ENCODE results near the gene CCL17. TPM values are rescaled to one million over a fixed set of nuclear protein-coding genes. Genes with fewer than 3 reads are reported as not detected.

Gene CCL17
- total RNA-seq, 1 donor from 2014 or later = 2.8 TPM

- Histone ChIP-seq H3K9me3 (no peaks in the 10 kb centered on the region), H3K27me3 (ENCODE audit: low read depth) (no peaks in the 10 kb centered on the region), H3K4me1 (peaks cover 26% of the 10 kb centered on the region), H3K27ac (no peak overlapping the region), H3K36me3 (no peaks in the 10 kb centered on the region), H3K4me3 (no peak overlapping the region)
- ATAC-seq (no peak), DNase-seq (no peak)
- TF ChIP-seq, protein P1, sequence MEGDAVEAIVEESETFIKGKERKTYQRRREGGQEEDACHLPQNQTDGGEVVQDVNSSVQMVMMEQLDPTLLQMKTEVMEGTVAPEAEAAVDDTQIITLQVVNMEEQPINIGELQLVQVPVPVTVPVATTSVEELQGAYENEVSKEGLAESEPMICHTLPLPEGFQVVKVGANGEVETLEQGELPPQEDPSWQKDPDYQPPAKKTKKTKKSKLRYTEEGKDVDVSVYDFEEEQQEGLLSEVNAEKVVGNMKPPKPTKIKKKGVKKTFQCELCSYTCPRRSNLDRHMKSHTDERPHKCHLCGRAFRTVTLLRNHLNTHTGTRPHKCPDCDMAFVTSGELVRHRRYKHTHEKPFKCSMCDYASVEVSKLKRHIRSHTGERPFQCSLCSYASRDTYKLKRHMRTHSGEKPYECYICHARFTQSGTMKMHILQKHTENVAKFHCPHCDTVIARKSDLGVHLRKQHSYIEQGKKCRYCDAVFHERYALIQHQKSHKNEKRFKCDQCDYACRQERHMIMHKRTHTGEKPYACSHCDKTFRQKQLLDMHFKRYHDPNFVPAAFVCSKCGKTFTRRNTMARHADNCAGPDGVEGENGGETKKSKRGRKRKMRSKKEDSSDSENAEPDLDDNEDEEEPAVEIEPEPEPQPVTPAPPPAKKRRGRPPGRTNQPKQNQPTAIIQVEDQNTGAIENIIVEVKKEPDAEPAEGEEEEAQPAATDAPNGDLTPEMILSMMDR (IDR thresholded peaks at IDR 0.05) = no peak
- intact Hi-C loops (cut with DNase I) = no loop called here
Measured at GRCh38 chr16:57406881-57407280, 2.3 kb downstream of the CCL17 start.

GRCh38 chr16:57407521-57408353 lies 3.2 kb downstream of the CCL17 start:
- Histone ChIP-seq H3K36me3 (no peaks in the 10 kb centered on the region), H3K27me3 (ENCODE audit: low read depth) (no peaks in the 10 kb centered on the region), H3K4me3 (no peak overlapping the region), H3K27ac (no peak overlapping the region), H3K9me3 (no peaks in the 10 kb centered on the region), H3K4me1 (peaks cover 26% of the 10 kb centered on the region)
- TF ChIP-seq, protein P1 (IDR thresholded peaks at IDR 0.05) = no peak
- intact Hi-C loops (cut with DNase I) = no loop called here
- ATAC-seq = no peak
- DNase-seq = no peak

- peak overlapping the region; percentile 53 for H3K27ac ChIP-seq
- no peak overlapping the region for H3K4me3 ChIP-seq
- H3K36me3 ChIP-seq = no peaks in the 10 kb centered on the region
- peaks cover 26% of the 10 kb centered on the region for H3K4me1 ChIP-seq
- ATAC-seq (peak in 1 of 2 donors; percentile 44), DNase-seq (no peak)
- TF ChIP-seq, protein P1 (IDR thresholded peaks at IDR 0.05) = no peak
- H3K9me3 ChIP-seq = no peaks in the 10 kb centered on the region
- no peaks in the 10 kb centered on the region for H3K27me3 ChIP-seq (ENCODE audit: low read depth)
- intact Hi-C loops (cut with DNase I) = no loop called here
Measured at GRCh38 chr16:57409065-57409464, 4.5 kb downstream of the CCL17 start.

- Histone ChIP-seq H3K4me1 (peaks cover 26% of the 10 kb centered on the region), H3K36me3 (no peaks in the 10 kb centered on the region), H3K9me3 (no peaks in the 10 kb centered on the region), H3K27ac (peak overlapping the region; percentile 53), H3K4me3 (no peak overlapping the region), H3K27me3 (ENCODE audit: low read depth) (no peaks in the 10 kb centered on the region)
- ATAC-seq = peak; percentile 16 to 21
- intact Hi-C loops (cut with DNase I) = no loop called here
- no peak for DNase-seq
- TF ChIP-seq, protein P1 (IDR thresholded peaks at IDR 0.05) = no peak
Measured at GRCh38 chr16:57409870-57410587, 5.5 kb downstream of the CCL17 start.

DNA sequence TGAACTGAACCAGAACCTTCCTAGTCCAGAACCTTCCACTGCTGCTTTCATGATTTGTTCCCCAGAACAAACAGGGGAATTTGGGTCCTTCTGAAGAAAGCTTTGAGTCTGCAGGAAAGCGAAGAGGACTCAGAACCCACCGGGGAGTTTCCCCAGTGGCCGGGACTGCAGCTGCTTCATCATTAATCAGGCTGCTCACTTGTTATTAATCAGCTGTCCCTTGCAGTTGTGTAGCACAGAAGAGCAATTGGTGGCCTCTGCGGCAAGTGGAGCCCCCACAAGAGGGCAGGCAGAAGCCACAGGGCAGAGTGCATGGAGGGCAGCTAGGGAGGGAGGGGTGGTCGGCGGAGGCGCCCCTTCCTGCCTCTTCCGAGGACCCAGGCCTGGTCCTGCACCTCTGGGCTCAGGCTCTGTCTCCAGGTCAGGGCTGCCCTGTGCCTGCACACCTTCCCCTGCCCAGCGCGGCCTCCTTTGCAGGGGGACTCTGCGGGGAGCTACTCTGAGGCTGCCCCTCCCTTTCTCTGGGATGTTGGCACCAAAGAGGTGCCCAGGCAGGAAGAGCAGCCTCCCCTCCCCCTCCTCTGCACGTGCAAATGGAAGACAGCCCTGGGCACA lies 6.9 kb downstream of the CCL17 start:
- DNase-seq (no peak), ATAC-seq (no peak)
- TF ChIP-seq, protein P1 (IDR thresholded peaks at IDR 0.05) = no peak
- no peak overlapping the region for H3K4me3 ChIP-seq
- H3K4me1 ChIP-seq = peaks cover 31% of the 10 kb centered on the region
- H3K27me3 ChIP-seq (ENCODE audit: low read depth) = no peaks in the 10 kb centered on the region
- intact Hi-C loops (cut with DNase I) = no loop called here
- H3K9me3 ChIP-seq = no peaks in the 10 kb centered on the region
- no peaks in the 10 kb centered on the region for H3K36me3 ChIP-seq
- H3K27ac ChIP-seq = no peak overlapping the region
